HG03521 (cell line): ENCODE data around the gene COL2A1.

Experiments used
- ATAC-seq: cut with Tn5 transposase; IDR thresholded peaks from one replicate; pipeline ENCODE4 v1.9.1; 2021; ENCODE audit warnings: mild to moderate bottlenecking, moderate library complexity; ENCODE audit not compliant: unreplicated experiment

The COL2A1 gene

DNA sequence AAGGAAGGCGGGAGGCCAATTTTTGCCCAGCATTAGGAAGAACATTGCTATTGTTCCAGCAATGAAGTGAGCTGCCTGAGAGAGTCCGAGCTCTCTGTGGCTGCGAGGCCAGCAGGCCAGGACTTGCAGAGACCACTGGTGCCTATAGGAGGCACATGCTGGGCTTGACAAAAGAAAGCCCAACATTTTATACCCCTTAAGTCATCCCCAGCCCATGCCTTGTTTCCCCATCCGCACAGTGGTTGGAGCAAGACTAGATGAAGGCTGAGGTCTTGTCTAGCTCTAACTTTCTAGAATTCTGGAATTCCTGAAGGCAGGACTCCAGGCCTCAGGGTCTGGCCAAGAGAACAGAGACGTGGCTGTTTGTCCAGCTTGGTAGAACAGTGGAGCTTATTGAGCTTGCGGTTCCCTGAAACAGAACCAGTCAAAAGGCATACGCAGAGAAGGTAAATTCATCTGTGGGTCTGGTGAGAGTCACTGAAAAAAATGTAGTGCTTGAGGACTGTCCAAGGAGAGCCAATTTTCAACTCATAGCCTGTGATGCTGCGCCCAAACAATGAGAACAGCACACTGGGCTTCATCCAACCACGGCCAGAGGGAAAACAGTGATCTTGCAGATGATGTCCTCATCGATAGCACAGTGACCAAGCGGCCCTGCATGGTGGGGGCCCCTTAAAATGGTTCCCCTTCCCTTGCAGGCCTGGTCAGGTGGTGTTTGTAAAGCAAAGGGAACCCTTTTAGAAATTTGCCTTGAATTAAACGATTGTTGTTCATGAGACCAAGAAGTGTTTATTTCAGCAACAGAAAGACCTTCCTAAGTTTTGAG is 27.1 kb upstream of the COL2A1 start:
- ATAC-seq, result no peak

DNA sequence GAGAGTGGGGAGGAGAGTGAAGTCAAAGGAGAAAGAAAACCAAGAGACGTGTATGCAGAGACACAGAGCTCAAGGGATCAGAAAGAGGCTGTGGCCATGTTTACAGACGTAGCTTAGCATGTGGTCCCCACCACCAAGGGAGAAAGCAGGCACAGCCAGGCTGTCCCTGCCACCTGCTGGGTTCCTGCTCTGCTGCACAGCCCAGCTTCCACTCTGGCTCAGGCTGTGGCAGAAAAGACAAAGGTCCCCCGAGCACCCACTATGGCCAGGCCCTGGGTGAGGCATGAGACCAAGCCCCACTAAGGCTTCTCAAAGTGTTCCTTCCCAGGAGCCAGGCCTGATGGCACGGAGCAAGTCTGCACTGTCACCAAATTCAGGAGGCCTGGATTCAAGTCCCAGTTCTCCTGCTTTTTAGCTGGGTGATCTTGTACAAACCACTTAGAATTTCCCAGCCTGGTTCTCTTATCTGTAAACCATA is 25.9 kb upstream of the COL2A1 start:
- ATAC-seq, result no peak

DNA sequence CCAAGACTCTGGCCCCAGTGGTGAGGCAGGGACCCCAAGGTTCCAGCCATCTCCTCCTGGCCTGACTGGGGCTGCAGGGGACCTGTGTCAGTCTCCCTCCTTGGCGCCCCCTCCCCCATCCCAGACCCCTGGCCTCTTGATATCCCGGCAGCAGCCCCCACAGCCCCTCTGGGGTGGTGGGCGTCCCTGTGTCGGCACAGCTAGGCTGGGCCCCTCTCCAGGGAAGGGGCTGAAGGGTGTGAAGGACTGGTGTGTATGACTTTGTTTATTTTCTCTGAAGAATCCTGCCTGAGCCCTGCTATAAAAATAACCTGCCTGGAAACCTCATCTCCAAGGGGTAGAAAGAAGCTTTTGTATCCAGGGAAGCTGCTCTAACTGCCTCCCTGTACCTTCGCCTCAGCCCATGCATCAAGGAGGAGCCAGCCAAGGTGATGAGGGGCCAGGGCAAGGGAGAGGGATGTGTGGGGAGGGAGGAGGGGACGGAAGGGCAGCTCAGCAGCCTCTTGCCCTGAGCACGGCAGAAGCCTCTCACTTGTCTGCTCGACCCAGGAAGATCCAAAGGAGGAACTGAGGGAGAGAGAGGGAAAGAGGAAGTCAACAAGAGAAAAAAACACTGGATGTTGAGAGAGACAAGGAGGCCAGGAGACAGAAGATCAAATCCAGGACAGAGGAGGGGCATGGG is 25.4 kb upstream of the COL2A1 start:
- ATAC-seq, result no peak

DNA sequence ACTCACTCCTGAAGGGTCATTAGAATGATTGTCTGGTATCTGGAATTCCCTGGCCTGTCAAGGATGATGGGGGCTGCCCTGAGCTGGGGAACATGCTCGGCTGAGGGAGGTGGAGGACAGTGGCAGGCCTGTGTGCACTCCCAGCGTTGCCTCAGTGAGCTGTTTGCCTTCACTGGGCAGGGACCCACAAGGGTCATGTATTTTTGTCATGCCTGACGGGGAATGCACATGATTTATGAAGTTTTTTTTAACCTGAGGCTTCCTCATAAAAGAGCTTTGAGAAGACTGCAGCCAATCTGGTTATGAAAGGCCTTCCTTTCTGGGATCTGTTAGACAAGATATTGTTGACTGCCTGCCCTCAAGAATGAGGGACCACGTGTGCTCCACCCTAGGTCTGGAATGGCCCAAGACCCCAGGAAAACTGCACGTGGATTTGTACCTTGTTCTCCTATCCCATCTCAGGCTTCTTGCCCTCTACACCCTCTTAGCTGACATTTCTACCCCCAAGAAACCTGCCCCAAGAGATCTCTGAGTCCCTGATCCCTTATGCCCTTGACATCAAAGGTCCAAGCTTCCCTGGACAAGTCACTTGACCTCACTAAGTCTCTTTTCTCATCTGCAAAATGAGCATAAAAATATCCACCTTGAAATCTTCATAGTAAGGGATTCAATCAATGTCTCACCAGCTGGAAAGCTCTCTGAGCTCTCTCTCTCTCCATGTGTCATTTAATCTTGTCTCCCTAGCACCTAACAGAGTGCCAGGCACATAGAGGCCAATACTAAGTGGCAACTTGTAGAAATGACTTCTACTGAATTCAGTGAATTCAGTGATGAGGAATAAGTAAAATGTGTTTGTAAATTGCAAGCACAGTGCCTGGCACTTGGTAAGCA is 24.5 kb upstream of the COL2A1 start:
- ATAC-seq, result no peak

DNA sequence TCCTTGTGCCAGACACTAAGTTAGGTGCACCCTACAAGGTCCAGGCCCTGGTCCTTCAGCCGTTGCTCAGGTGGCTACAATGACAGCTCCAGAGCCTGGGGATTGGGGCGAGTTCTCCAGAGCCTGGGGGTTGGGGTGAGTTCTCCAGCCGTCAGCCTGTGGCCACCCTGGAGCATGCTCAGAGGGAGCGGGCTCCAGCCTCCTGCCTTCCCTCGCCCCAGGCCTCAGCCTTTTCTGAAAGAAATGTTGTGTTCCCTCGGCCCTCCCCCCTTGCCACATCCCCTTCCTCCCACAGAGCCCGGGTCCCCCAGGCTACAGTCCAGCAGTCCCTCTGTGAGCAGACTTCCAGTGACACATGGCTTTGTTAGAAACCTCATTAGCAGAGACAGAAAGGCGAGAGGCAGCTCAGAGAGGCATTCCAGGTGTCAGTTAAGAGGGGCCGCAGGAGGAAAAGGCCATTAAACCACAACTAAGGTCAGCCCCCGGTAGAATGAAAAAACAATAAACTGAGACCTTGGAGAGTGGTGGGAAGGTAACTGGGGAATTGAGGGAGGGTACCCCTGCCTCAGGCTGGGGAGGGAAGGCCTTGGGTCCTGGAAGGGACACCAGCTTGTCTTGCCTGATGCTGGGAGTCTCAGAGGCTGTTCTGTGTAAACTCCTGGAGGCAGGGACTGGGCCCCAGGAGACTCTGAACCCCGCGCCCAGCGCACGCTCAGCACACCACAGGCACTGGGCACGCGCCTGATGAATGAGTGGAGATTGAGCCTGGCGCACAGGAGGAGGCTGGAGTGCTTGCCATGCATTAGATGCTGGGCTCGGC is 23.1 kb upstream of the COL2A1 start:
- no peak for ATAC-seq

DNA sequence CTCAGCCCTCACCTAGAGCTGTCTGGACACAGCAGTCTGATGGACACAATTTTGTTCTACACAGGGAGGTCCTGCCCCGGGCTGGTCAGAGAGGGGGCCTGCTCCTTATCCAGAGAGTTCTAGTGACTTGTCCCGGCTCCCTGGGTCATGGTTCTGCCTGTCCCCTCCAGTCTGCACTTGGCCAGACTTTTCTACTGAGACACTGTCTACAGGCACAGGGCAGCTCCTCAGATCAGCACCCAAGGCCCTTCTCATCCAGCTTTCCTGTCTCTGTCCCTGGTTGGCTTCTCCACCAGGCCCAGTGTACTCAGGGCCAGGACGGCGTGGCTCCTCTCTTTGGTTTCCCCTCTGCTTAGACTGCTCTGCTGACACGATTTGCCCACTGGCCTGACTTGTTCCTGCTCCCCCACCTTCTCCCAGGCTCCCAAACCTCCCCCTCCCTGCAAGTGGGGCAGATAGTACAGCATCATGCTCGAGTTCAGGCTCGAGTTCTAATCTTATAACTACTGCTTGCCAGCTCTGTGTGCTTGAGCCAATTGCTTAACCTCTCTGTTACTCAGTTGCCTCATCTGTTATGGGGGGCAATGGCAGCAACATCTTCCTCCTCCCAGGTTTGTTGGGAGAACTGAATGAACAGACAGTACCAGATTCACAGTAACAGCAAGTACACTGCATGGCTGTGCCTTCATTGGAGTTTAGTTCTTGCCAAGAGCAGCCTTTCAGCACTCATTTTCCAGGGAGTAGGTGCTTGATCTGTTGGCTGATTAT is 22.0 kb upstream of the COL2A1 start:
- ATAC-seq, result no peak

DNA sequence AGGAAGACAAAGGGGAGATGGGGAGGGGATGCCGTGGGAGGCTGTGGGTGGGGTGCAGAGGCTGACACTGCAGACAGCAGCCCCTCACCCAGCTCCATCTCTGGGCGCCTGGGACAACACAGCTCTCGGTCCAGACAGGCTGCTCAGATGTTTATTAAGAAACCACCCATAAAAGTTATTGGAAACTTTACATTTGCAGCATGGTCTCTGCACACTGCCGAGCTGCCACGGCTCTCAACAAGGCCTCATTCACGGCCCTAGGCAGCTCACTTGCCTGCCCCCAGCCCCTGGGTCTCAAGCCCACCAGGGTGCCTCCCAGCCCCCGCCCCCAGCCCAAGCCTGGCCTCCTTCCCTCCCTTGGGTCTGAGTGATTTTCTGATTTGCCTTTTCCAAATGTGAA is 21.0 kb upstream of the COL2A1 start:
- no peak for ATAC-seq

DNA sequence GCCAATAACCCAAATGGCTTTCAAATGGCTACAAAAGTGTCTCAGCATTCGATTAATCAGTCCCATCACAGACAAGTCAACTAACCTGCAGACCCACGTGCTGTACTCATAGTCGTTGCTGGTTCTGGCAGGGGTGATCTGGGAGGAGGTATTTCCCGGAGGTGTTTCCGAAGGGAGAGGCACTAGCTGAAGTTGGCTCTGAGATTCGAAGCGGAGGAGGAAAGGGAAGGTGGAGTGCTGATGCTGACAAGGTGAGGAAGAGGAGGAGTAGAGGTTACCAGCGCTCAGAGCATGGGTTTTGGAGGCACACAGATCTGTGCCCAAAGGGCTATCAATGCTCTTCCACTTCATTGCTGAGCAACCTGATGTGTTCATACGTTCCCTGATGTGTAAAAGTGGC is 20.5 kb upstream of the COL2A1 start:
- no peak for ATAC-seq

DNA sequence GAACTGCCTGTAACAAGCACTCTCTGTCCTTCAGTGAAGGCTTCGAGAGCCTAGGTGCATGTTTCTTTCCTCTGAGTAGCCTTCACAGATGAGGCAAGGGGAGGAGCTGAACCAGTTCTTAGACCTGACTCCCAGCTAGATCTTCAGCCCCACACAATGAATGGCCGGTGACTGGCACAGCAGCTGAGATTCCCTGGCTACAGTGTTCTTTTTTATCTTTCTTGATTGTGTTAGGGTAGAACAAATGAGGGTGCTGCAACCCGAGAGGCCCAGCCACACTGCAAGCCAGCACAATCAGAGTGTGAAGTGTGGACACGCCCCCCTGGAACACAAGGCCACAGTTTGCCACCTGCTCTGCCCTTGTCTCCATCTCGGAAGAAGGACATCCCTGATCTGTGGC is 19.1 kb upstream of the COL2A1 start:
- no peak for ATAC-seq

DNA sequence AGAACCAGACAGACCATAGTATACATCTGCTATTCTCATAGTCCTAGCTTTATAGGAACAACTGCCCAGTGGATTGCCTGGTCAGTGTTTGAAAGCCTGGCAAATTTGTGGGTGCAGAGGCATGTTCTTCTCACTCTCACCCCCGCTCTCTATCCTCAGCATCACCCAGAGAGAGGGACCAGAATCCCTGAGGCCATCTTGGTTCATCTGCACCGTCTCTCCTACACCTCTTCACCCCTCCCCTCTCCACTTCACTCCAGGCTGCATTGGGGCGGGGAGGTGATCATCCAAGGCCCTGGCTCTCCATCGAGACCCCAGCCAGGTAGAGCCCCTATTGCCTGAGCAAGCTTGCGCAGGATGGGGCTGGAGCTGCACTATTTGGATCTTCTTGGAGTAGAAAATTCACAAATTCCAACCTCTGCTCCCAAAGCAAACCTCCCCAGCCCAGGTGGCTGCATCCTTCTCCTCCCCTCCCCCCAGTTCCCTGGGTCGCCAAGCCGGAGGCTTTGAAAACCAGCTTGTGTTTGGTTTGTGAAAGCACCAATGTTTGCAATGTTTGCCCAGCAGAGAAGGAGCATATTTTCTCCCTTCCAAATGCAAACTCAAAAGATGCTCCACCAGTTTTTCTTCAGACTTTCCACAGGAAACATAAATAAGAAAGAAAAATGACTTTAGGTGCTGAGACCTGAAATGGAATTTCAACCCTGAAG is 18.6 kb upstream of the COL2A1 start:
- ATAC-seq, result no peak

DNA sequence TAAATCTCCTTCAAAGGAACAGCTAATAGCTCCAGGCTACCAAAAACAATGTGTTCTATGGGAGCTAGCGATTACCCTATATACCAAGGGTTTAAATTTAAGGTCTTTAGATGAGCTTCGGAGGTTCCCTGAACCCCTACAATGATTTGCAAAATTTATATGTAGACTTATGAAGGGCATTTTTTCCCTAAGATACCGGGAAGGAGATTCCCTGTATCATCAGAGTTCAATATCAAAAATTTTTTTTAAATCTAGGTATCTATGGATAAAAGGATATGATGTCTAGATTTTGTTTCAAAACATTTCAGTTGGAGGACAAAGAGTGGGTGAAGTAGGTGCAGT is 17.9 kb upstream of the COL2A1 start:
- ATAC-seq, result no peak

DNA sequence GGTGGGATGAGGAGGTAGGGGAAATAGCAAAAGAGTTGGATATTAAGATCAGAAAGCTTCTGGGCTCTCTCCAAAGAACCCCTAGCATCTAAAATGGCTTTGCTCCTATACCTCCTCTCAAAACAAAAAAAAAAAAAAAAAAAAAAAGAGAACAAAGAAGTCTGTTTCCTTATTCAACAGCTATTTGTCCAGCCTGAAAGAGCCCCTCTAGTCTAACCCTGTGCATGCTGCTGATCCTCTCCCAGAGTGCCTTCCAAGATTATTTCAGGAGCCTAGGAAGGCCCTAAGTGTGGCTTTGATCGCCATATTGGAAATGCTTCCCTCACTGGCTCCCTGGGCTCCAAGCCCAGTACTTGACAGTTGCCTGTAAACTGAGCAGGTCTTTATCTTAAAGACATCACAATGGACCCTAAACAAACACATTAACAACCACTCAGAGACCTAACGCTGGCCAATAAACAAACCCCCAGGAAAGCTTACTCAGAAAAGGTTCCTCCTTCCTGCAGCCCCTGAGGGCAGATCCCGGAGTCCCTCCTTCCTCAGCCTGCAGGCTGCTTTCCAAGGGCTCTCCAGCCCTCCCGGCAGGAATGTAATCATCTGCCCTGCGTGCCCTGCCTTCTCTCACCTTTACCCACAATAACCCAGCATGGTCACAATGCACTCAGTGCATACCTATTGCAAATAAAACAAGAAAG is 17.4 kb upstream of the COL2A1 start:
- no peak for ATAC-seq

DNA sequence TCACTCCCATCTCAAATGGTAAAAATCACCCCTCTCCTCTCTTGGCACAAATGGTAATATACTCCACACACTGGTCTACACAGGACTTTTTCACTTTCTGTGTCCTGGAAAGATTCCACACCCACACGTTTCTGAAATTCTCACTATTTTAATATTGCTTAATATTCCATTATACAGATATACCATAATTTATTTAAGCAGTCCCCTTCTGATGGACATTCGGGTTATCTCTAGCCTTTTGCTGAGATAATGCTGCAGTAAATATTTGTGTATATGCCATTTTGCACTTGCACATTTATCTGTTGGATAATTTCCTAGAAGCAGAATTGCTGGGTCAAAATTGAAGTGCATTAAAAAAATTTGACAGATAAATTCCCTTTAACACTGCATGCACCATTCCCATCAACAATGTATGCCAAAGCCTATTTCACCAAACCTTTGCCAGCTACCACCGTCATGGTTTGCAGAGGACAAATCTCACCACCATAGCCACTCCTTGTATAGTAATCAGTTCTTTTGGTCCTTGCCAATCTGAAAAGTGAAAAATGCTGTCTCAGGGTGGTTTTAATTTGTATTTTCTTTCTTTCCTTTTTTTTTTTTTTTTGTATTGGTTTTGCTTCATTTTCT is 15.5 kb upstream of the COL2A1 start:
- no peak for ATAC-seq

DNA sequence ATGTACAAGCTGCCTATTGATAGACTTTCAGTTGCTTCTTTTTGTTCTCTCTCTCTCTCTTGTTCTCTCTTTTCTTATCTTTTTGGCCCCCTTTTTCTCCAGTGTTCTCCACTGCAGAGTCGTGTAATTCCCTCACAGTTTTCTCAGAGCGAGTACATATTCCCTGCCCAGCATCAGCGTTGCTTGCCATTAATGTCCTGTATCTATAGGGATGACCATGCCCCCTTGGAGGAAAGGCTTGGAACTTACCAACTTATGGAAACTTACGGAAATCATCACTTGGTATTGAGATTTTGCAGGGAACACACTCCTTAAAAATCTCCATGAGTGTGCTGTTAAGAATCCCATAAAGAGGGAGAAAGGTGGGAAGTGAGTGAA is 14.3 kb upstream of the COL2A1 start:
- no peak for ATAC-seq

DNA sequence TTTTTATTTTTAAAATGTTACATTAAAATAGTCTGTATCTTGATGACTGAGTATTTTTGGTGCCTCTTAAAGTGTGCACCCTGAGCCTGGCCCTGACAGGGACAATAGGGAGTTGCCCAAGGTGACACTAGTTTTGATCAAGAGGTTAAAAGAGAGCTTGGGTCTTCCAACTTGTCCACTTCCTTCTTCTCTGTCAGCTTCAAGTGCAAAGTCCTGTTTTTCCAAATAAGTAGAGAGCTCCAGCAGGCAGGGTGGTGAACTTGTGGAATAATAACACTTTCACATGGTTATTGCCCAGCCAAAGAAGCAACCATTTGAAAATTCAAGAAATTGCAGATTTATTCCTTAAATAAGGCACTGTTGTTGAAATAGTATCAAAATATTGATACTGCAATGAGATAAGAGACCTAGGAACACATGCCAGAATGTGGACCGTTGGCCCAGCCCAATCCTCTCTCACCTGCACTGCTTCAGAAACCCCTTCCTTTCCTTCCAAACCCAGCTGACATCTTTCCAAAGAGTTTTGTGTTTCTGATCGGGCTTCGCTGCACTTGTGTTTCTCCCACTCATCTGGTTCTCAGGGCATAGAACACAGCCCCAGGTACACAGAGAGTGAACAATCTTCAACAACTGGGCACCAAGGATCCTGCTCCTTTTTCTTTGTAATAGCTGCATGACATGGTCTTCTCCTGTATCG is 13.8 kb upstream of the COL2A1 start:
- no peak for ATAC-seq

DNA sequence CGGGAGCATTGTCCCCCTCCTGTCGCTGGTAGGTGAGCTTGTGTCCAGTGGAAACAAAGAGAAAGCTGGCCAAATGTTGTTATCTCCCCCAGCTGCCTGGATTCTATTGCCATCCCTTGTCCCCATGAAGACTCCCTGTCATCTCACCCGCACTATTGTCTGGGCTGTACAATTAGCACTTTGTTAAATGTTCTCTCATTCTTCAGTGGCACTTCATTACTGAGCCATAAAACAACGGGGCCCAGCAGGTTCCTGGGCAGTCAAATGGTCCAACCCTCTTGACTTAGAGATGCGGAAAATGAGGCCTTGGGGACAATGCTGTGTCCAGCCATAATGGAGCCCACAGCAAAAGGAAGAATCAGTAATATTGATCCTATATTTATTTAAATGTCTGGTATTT is 13.2 kb upstream of the COL2A1 start:
- no peak for ATAC-seq

DNA sequence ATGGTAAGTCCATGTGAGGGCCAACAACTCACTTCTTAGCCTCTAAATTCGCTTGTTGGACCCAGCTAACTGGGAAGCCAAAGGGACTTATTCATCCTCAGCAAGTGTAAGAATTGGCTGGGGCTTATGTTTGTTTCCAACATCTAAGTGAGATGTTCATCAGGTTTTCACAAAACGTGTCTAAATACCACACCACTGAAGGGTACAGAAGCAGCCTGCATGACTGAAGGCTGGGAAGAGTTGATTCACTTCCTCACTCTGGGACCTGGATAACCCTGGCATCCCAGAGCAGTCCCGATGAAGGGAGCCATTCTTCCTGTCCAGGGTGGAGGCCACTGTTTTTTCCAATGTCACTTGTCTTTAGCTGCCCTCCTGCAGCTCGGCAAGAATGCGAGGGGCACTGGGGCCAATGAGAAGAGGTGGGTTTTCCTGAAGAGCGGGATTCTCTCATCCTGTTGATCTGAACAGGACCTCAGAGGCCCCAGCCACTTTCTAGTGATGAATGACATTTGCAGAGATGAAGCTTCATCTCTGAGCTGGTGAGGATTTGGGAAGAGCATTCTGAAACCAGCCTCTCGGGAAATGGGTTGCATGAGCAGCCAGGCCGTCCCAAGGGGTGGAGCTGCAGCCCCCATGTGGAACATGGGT is 12.2 kb upstream of the COL2A1 start:
- ATAC-seq, result no peak
